GM18951 (cell line): ENCODE results near the gene STX3.
"Not testable (repeated sequence)": the region's sequence is repeated elsewhere in the genome, so short reads cannot be mapped to it uniquely, and the experiment has no call there.

ENCODE experiments used
- POLR2A ChIP-seq: IDR thresholded peaks from 4 replicates; pipeline ENCODE4 v1.6.1; 2011; ENCODE audit warnings: mild to moderate bottlenecking; ENCODE audit not compliant: insufficient read length, insufficient read depth; ENCODE audit errors: extremely low read depth
- in situ Hi-C: fragments of 300-500 bp; cut with MboI; formaldehyde crosslinking; loops from one replicate; pipeline ENCODE4 v1.12.0; 2022; ENCODE audit warnings: low sequenced_read_pairs, mixed read lengths, inconsistent platforms; ENCODE audit not compliant: unreplicated experiment

The STX3 gene

DNA sequence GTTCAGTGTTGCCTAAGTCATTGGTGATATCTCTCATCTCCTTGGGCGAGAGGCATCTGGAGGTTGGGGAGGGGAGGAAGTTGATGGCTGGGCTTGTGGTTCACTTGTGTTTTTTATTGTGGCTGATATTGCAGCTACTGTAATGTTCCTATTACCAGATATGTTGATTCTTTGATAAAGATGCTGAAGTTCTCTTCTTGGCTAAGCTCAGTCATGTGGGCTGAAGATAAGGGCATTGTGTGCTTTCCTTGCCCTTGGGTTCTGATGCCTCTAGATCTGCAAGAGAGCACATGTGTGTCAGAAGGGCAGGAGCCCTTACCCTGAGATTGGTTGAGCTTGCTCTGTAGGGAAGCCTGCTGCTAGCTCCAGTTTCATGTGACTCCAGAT lies 12.0 kb downstream of the STX3 start:
- in situ Hi-C loops, result no loop called here
- TF ChIP-seq POLR2A, result no peak

GRCh38 chr11:59769111-59769510 lies 13.9 kb downstream of the STX3 start:
- in situ Hi-C loops, result no loop called here
- no peak for TF ChIP-seq POLR2A

GRCh38 chr11:59769828-59770227 lies 14.7 kb downstream of the STX3 start:
- in situ Hi-C loops, result no loop called here
- TF ChIP-seq POLR2A, result no peak

- in situ Hi-C loops, result no loop called here
- TF ChIP-seq POLR2A, result no peak
These were observed 15.1 kb downstream of the STX3 start for GRCh38 chr11:59770319-59770718.

GRCh38 chr11:59770869-59771268 lies 15.7 kb downstream of the STX3 start:
- TF ChIP-seq POLR2A, result no peak
- in situ Hi-C loops, result no loop called here

GRCh38 chr11:59771605-59772004 lies 16.4 kb downstream of the STX3 start:
- in situ Hi-C loops, result no loop called here
- no peak for TF ChIP-seq POLR2A

DNA sequence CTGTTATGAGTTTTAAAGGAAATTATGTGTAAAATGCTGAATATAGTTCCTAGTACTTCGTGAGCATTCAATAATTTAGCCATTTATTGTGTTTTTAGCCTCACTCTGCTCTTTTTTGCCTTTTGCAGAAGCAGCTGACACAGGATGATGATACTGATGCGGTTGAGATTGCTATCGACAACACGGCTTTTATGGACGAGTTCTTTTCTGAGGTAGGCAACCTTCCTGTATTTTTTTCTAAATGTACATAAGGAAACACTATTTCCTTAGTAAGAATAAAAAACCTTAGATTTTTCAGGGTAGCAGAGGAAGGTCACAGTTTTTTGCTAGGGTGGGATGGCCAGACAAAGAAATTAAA lies 17.9 kb downstream of the STX3 start:
- in situ Hi-C loops, result no loop called here
- TF ChIP-seq POLR2A, result no peak

- in situ Hi-C loops, result no loop called here
- TF ChIP-seq POLR2A, result no peak
These were observed 21.3 kb downstream of the STX3 start for GRCh38 chr11:59776210-59777066.

DNA sequence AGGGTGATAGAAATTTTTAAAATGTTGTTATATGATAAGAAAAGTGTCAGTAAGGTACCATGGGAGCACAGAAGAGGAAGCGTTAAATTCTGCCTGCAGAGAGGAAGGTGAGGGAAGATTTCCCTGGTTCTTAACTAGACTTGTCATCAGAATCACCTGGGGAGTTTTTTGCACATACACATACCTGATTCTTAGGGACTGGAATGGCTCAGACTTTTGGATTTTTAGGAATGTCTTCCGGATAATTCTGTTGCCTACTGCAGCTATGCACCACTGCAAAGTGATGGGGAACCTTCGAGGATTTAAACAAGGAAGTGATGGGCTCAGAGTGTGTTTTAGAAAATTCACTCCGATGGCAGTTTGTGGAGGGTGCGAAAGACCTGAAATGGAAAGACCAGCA lies 21.9 kb downstream of the STX3 start:
- in situ Hi-C loops, result no loop called here

GRCh38 chr11:59778122-59778521 lies 22.9 kb downstream of the STX3 start:
- in situ Hi-C loops, result no loop called here

More for the DNA sequence above, 21.9 kb downstream of the STX3 start:
- no peak for TF ChIP-seq POLR2A

DNA sequence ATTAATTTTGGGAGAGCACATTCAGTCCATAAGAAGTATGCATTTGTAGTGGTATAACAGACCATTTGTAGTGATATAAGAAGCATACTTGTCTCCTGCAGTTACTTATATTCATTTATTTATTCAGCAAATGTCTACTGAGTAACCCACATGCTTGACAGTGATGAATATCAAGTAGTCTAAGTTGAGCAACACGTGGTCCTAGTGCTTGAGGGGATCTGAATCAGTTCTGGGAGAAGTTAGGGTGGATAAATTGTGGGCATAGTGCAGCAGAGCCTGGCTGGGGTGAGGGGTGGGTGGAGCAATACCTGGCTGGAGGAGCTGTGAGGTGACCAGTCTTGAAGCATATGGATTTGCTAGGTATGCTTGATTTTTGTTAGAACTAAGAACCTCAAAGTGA lies 24.3 kb downstream of the STX3 start:
- in situ Hi-C loops, result no loop called here

More at GRCh38 chr11:59778122-59778521, 22.9 kb downstream of the STX3 start:
- no peak for TF ChIP-seq POLR2A

GRCh38 chr11:59782080-59782479 lies 26.9 kb downstream of the STX3 start:
- no peak for TF ChIP-seq POLR2A
- in situ Hi-C loops, result no loop called here

More for the DNA sequence above, 24.3 kb downstream of the STX3 start:
- TF ChIP-seq POLR2A, result no peak

- in situ Hi-C loops, result no loop called here
- TF ChIP-seq POLR2A, result no peak
These were observed 28.5 kb downstream of the STX3 start for GRCh38 chr11:59783632-59784090.

DNA sequence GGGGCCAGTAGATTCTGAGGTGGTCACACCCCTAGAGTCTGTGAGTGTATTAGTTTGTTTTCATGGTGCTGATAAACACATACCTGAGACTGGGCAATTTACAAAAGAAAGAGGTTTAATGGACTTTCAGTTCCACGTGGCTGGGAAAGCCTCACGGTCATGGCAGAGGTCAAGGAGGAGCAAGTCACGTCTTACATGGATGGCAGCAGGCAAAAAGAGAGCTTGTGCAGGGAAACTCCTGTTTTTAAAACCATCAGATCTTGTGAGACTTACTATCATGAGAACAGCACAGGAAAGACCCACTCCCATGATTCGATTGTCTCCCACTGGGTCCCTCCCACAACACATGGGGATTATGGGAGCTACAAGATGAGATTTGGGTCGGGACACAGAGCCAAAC lies 29.3 kb downstream of the STX3 start:
- in situ Hi-C loops, result not testable (repeated sequence)

GRCh38 chr11:59785818-59786217 lies 30.6 kb downstream of the STX3 start:
- no peak for TF ChIP-seq POLR2A
- in situ Hi-C loops, result no loop called here

- TF ChIP-seq POLR2A, result no peak
- in situ Hi-C loops, result no loop called here
These were observed 32.0 kb downstream of the STX3 start for GRCh38 chr11:59787255-59787588.
